ENCODE data around the gene FXYD4.

Gene FXYD4

GRCh38 chr10:43339136-43339535, 32.3 kb upstream of the FXYD4 start:
- Histone ChIP-seq H3K27me3 (ENCODE audit: control insufficient read depth in 3 of 3, insufficient read depth in 3 of 3, low read depth in 1 of 3, low read length in 3 of 3) (peaks cover 0 to 20% (median 0%) of the 10 kb centered on the region in 3 experiments), H3K9me3 (replicated peaks in 1 of 2; ENCODE audit: control insufficient read depth in 2 of 2, insufficient read depth in 1 of 2, low read depth in 1 of 2, low read length in 2 of 2) (no peaks in the 10 kb centered on the region), H3K9ac (ENCODE audit: low read depth, low read length, poor library complexity) (no peak overlapping the region), H2BK15ac (ENCODE audit: low read length) (peak overlapping the region; percentile 13), H2AFZ (ENCODE audit: low read length) (no peak overlapping the region), H3K4me3 (ENCODE audit: low read length in 2 of 2) (no peak overlapping the region), H3K4ac (ENCODE audit: low read length) (no peak overlapping the region), H3K18ac (ENCODE audit: low read length) (peak overlapping the region; percentile 67), H3K4me2 (ENCODE audit: insufficient read depth, low read length, poor library complexity, severe bottlenecking) (no peak overlapping the region), H3K14ac (ENCODE audit: low read length) (peak overlapping the region; percentile 41), H3K36me3 (replicated peaks in 1 of 2; ENCODE audit: control insufficient read depth in 2 of 2, insufficient read depth in 2 of 2, low read length in 2 of 2) (no peaks in the 10 kb centered on the region), H2BK120ac (ENCODE audit: low read depth, low read length) (no peak overlapping the region), H4K8ac (ENCODE audit: low read depth, low read length) (no peak overlapping the region), H2BK12ac (ENCODE audit: low read length) (no peak overlapping the region), H3K79me1 (ENCODE audit: low read depth, low read length) (no peaks in the 10 kb centered on the region), H3K23ac (ENCODE audit: low read depth, low read length, poor library complexity) (peak overlapping the region; percentile 52), H2BK5ac (ENCODE audit: low read length) (peak overlapping the region; percentile 2), H4K91ac (ENCODE audit: low read depth, low read length, poor library complexity) (no peak overlapping the region), H2AK5ac (ENCODE audit: low read depth, low read length) (peak overlapping the region; percentile 91), H3K27ac (replicated peaks; ENCODE audit: low read length) (no peak overlapping the region), H3K4me1 (ENCODE audit: control insufficient read depth in 2 of 2, insufficient read depth in 1 of 2, low read depth in 1 of 2, low read length in 2 of 2) (peaks cover 0 to 11% of the 10 kb centered on the region in 2 donors)
- no CpG with 5 or more reads among the region's 11 CpGs for WGBS, 2 donors (ENCODE audit: extremely low coverage in 2 of 2, insufficient read length in 2 of 2, insufficient replicate concordance in 1 of 2)
- DNase-seq (ENCODE audit: low spot score) = no peak

- Histone ChIP-seq H2AFZ (ENCODE audit: low read length) (no peak overlapping the region), H2BK5ac (ENCODE audit: low read length) (no peak overlapping the region), H2BK15ac (ENCODE audit: low read length) (no peak overlapping the region), H3K79me1 (ENCODE audit: low read depth, low read length) (no peaks in the 10 kb centered on the region), H3K14ac (ENCODE audit: low read length) (no peak overlapping the region), H3K23ac (ENCODE audit: low read depth, low read length, poor library complexity) (no peak overlapping the region), H3K27ac (replicated peaks; ENCODE audit: low read length) (no peak overlapping the region), H2BK12ac (ENCODE audit: low read length) (no peak overlapping the region), H3K4me3 (ENCODE audit: low read length in 2 of 2) (no peak overlapping the region), H3K4me1 (ENCODE audit: control insufficient read depth in 2 of 2, insufficient read depth in 1 of 2, low read depth in 1 of 2, low read length in 2 of 2) (peaks cover 0 to 11% of the 10 kb centered on the region in 2 donors), H4K91ac (ENCODE audit: low read depth, low read length, poor library complexity) (no peak overlapping the region), H2AK5ac (ENCODE audit: low read depth, low read length) (no peak overlapping the region), H3K4me2 (ENCODE audit: insufficient read depth, low read length, poor library complexity, severe bottlenecking) (no peak overlapping the region), H2BK120ac (ENCODE audit: low read depth, low read length) (no peak overlapping the region), H3K27me3 (ENCODE audit: control insufficient read depth in 3 of 3, insufficient read depth in 3 of 3, low read depth in 1 of 3, low read length in 3 of 3) (peaks cover 0 to 20% (median 0%) of the 10 kb centered on the region in 3 experiments), H4K8ac (ENCODE audit: low read depth, low read length) (no peak overlapping the region), H3K4ac (ENCODE audit: low read length) (no peak overlapping the region), H3K9ac (ENCODE audit: low read depth, low read length, poor library complexity) (no peak overlapping the region), H3K36me3 (replicated peaks in 1 of 2; ENCODE audit: control insufficient read depth in 2 of 2, insufficient read depth in 2 of 2, low read length in 2 of 2) (no peaks in the 10 kb centered on the region), H3K9me3 (replicated peaks in 1 of 2; ENCODE audit: control insufficient read depth in 2 of 2, insufficient read depth in 1 of 2, low read depth in 1 of 2, low read length in 2 of 2) (no peaks in the 10 kb centered on the region), H3K18ac (ENCODE audit: low read length) (no peak overlapping the region)
- no CpG with 5 or more reads among the region's 6 CpGs for WGBS, 2 donors (ENCODE audit: extremely low coverage in 2 of 2, insufficient read length in 2 of 2, insufficient replicate concordance in 1 of 2)
- no peak for DNase-seq (ENCODE audit: low spot score)
These were observed 31.3 kb upstream of the FXYD4 start for GRCh38 chr10:43340101-43340500.

GRCh38 chr10:43340619-43341018, 30.8 kb upstream of the FXYD4 start:
- Histone ChIP-seq H3K4me2 (ENCODE audit: insufficient read depth, low read length, poor library complexity, severe bottlenecking) (no peak overlapping the region), H3K4ac (ENCODE audit: low read length) (no peak overlapping the region), H3K27me3 (ENCODE audit: control insufficient read depth in 3 of 3, insufficient read depth in 3 of 3, low read depth in 1 of 3, low read length in 3 of 3) (peaks cover 0 to 20% (median 0%) of the 10 kb centered on the region in 3 experiments), H2BK12ac (ENCODE audit: low read length) (no peak overlapping the region), H2BK120ac (ENCODE audit: low read depth, low read length) (no peak overlapping the region), H3K18ac (ENCODE audit: low read length) (no peak overlapping the region), H3K23ac (ENCODE audit: low read depth, low read length, poor library complexity) (no peak overlapping the region), H3K79me1 (ENCODE audit: low read depth, low read length) (no peaks in the 10 kb centered on the region), H2AK5ac (ENCODE audit: low read depth, low read length) (no peak overlapping the region), H3K4me1 (ENCODE audit: control insufficient read depth in 2 of 2, insufficient read depth in 1 of 2, low read depth in 1 of 2, low read length in 2 of 2) (peaks cover 0 to 11% of the 10 kb centered on the region in 2 donors), H3K27ac (replicated peaks; ENCODE audit: low read length) (no peak overlapping the region), H3K9me3 (replicated peaks in 1 of 2; ENCODE audit: control insufficient read depth in 2 of 2, insufficient read depth in 1 of 2, low read depth in 1 of 2, low read length in 2 of 2) (no peaks in the 10 kb centered on the region), H4K91ac (ENCODE audit: low read depth, low read length, poor library complexity) (no peak overlapping the region), H2AFZ (ENCODE audit: low read length) (no peak overlapping the region), H3K4me3 (ENCODE audit: low read length in 2 of 2) (no peak overlapping the region), H3K14ac (ENCODE audit: low read length) (no peak overlapping the region), H2BK5ac (ENCODE audit: low read length) (no peak overlapping the region), H3K9ac (ENCODE audit: low read depth, low read length, poor library complexity) (no peak overlapping the region), H4K8ac (ENCODE audit: low read depth, low read length) (no peak overlapping the region), H3K36me3 (replicated peaks in 1 of 2; ENCODE audit: control insufficient read depth in 2 of 2, insufficient read depth in 2 of 2, low read length in 2 of 2) (no peaks in the 10 kb centered on the region), H2BK15ac (ENCODE audit: low read length) (no peak overlapping the region)
- no peak for DNase-seq (ENCODE audit: low spot score)
- WGBS, 2 donors (ENCODE audit: extremely low coverage in 2 of 2, insufficient read length in 2 of 2, insufficient replicate concordance in 1 of 2) = no CpG with 5 or more reads among the region's 9 CpGs

GRCh38 chr10:43341450-43341849, 30.0 kb upstream of the FXYD4 start:
- no CpG with 5 or more reads among the region's 7 CpGs for WGBS, 2 donors (ENCODE audit: extremely low coverage in 2 of 2, insufficient read length in 2 of 2, insufficient replicate concordance in 1 of 2)
- no peak overlapping the region for H3K9ac ChIP-seq (ENCODE audit: low read depth, low read length, poor library complexity)

More at GRCh38 chr10:43341450-43341849, 30.0 kb upstream of the FXYD4 start:
- Histone ChIP-seq H2BK5ac (ENCODE audit: low read length) (no peak overlapping the region), H3K4me1 (ENCODE audit: control insufficient read depth in 2 of 2, insufficient read depth in 1 of 2, low read depth in 1 of 2, low read length in 2 of 2) (peaks cover 0 to 11% of the 10 kb centered on the region in 2 donors), H3K27me3 (ENCODE audit: control insufficient read depth in 3 of 3, insufficient read depth in 3 of 3, low read depth in 1 of 3, low read length in 3 of 3) (peaks cover 0 to 20% (median 0%) of the 10 kb centered on the region in 3 experiments), H3K18ac (ENCODE audit: low read length) (no peak overlapping the region), H3K4me3 (ENCODE audit: low read length in 2 of 2) (no peak overlapping the region), H2BK12ac (ENCODE audit: low read length) (no peak overlapping the region), H3K23ac (ENCODE audit: low read depth, low read length, poor library complexity) (no peak overlapping the region), H2AFZ (ENCODE audit: low read length) (no peak overlapping the region), H2AK5ac (ENCODE audit: low read depth, low read length) (no peak overlapping the region), H3K14ac (ENCODE audit: low read length) (no peak overlapping the region), H3K4me2 (ENCODE audit: insufficient read depth, low read length, poor library complexity, severe bottlenecking) (no peak overlapping the region), H3K79me1 (ENCODE audit: low read depth, low read length) (no peaks in the 10 kb centered on the region), H4K8ac (ENCODE audit: low read depth, low read length) (no peak overlapping the region), H3K4ac (ENCODE audit: low read length) (no peak overlapping the region), H2BK120ac (ENCODE audit: low read depth, low read length) (no peak overlapping the region), H2BK15ac (ENCODE audit: low read length) (no peak overlapping the region), H3K36me3 (replicated peaks in 1 of 2; ENCODE audit: control insufficient read depth in 2 of 2, insufficient read depth in 2 of 2, low read length in 2 of 2) (no peaks in the 10 kb centered on the region), H4K91ac (ENCODE audit: low read depth, low read length, poor library complexity) (no peak overlapping the region), H3K27ac (replicated peaks; ENCODE audit: low read length) (no peak overlapping the region), H3K9me3 (replicated peaks in 1 of 2; ENCODE audit: control insufficient read depth in 2 of 2, insufficient read depth in 1 of 2, low read depth in 1 of 2, low read length in 2 of 2) (no peaks in the 10 kb centered on the region)
- no peak for DNase-seq (ENCODE audit: low spot score)
